NCI-H2029 (cell line): ENCODE data around the gene ACY1.

Experiments
- DNase-seq: peaks from one replicate; lab custom pipeline; 2025; lab: John Stamatoyannopoulos, UW

ACY1 gene

DNA sequence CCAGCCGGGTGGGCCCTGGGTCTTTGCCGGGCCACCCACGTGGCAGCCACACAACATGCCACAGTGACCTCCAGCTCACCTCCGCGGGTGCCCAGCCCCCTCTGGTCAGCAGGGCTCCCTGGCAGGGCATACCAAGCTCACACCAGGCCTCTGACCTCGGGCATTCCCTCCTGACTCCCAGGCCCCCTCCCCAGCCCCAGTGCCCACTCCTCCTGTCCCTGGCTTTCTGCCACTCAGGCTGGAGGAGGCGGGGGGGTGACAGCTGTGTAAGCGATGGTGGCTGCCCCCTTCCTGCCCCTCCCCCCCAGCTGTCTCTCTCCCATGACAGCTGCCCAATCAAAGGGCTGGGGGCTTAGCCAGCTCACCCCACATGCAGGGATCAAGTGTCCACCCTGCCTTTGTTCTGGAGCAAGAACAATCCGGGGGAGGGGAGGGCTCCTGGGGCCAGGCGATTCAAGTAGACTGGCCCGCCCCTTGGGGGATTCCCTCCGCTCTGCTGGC is 19.3 kb upstream of the ACY1 start:
- no peak for DNase-seq

- DNase-seq = no peak
Observed at GRCh38 chr3:51964521-51964920, 18.8 kb upstream of the ACY1 start.

DNA sequence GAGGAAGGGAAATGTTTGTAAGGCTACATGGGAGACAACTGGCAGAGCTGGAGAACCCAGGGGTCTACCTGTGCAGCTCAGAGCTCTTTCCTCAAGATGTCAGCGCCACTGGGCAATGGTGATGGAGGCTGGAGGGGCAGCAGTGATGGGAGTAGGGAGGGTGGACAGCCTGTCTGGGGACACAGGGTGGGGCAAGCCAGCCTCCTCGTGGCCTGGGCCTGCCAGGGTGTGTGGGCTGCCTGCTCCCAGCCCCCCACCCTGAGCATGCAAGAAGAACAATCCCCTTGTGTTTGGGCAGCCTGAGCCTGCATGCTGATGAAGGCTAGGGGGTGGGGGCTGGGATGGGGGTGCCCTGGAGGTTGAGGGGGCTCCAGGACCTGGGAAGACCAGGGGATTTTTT is 17.3 kb upstream of the ACY1 start:
- DNase-seq = no peak

DNA sequence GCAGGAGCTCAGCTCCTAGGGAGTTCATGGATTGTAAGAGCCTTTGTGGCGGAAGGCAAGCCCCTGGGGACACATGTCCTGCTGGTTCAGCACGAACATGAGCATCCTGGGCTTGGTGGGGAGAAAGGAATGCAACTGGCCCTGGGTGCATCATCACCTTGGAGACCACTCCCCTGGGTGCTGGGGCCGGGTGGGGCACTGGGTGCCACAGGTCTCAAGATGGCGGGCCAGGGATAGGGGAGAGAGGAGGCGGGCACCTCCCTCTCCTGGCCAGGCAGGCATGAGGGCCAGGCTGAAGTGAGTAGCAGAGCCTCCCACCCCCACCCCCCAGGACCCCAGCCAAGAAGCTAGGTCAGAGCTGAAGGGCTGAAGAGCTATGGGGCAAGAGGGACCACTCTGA is 16.8 kb upstream of the ACY1 start:
- DNase-seq = no peak

DNA sequence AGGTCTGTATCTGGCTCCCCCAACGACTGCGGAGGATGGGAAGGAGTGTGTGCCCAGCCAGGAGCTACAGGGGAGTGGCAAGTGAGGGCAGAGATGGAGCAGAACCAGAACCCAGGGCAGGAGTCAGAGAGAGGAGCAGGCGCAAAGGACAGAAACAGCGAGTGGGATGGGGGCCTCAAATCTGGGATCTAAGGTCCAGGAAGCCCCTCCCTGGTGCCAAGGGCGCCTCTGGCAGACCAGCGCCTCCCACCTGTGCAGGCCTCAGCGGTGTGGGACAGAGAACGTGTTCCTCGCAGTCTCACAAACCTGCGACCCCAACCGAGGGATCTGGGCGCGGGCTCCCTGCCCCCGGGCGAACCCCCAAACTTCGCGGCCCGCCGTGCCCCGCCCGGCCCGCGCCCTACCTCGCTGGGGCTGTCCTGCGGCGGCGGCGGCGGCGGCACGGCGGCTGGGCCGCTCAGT is 16.4 kb upstream of the ACY1 start:
- DNase-seq = no peak

GRCh38 chr3:51967384-51968169 is 15.8 kb upstream of the ACY1 start, which contains the start of gene PCBP4:
Gene PCBP4 (minus strand): TSS chr3:51967454. CDS start chr3:51961240, 6,214 bp downstream.
- DNase-seq = no peak

- no peak for DNase-seq
Observed at GRCh38 chr3:51968170-51968775, 15.1 kb upstream of the ACY1 start.

- no peak for DNase-seq
Observed at GRCh38 chr3:51968883-51969678, 14.3 kb upstream of the ACY1 start.

GRCh38 chr3:51969841-51970240 is 13.5 kb upstream of the ACY1 start:
- DNase-seq = no peak

- DNase-seq = no peak
Observed at GRCh38 chr3:51970606-51971300, 12.6 kb upstream of the ACY1 start.

- no peak for DNase-seq
Observed at GRCh38 chr3:51971350-51971749, 12.0 kb upstream of the ACY1 start.

- DNase-seq = no peak
Observed at GRCh38 chr3:51974277-51974962, 8.9 kb upstream of the ACY1 start.

DNA sequence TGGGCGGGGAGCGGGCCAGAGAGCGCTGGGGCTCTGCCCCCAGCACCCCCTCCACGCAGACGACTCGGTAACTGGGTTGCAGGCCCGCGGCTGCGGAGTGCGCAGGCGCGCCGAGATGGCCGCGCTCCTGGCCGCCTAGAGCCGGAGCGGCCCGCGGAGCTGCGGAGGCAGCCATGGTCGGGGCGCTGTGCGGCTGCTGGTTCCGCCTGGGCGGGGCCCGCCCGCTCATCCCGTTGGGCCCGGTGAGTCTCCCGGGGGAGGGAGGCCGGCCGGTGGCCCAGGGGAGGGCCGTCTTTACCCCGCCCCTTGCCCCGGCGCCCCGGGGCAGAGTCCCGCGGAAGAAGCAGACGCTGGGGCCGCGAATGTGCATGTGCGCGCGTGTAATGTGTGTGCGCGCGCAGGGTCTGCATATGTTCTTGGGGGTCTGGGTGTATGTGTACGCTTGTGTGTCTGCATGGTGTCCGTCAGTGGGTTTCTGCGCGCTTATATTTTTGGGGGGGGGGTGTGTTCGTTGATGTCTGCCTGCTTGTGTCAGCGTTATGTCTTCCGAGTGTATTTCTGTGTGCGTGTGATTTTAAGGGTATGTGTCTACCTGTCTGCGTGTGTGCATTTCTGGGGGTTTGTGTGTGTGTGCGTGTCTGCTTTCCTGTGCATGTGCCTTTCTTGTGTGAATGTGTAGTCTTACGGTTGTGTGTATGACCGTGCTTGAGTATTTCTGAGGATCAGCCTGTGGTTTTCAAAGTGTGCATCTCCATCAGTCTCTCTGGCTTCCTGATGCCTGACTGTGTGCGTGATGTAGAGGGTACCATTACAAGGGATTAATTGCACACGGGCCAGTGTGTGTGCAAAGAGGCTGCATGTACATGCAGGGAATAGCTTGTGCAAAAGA is 8.1 kb upstream of the ACY1 start, which contains the start of gene ABHD14A:
ABHD14A (plus strand) TSS at position 102 of the 889 bp plus-strand sequence; CDS start at position 174, 72 bp downstream.
- peak; percentile 25 for DNase-seq

- no peak for DNase-seq
Observed at GRCh38 chr3:51975852-51976549, 7.3 kb upstream of the ACY1 start.

DNA sequence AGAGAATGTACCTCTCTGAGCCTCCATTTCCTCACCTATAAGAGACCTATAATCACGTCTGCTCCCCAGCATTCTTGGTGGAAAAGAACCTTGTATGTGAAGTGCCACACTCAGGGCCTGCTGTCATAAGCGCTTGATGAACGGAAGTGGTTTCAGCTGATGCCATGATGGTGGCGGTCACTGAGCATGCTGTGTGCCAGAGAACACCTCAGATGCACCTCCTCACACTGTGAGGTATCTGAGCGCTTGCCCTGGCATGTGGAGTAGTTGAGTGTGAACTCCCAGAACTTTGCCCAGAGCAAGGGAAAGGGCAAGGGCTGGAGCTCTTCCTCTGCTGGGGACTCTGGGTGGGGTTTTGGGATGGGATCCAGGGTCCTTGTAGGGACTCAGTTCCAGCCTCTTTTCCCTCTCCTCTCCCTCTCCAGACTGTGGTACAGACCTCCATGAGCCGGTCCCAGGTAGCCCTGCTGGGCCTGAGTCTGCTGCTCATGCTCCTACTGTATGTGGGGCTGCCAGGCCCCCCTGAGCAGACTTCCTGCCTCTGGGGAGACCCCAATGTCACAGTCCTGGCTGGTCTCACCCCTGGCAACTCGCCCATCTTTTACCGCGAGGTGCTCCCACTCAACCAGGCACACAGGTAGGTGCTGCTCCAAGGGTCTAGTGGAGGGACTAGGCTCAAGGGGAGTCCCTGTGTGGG is 5.7 kb upstream of the ACY1 start:
- DNase-seq = no peak

DNA sequence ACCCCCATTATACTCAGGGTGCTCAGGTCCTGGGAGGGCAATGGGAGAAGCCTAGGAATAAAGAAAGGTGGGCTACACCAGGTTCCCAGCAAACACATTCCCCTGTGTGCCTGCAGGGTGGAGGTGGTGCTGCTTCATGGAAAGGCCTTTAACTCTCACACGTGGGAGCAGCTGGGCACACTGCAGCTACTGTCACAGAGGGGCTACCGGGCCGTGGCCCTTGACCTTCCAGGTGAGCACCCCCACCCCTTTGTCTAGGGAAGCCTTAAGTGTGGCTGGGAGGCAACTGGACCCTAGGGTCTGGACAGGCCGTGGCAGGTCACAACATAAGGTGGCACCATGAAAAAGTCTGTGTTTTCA is 5.2 kb upstream of the ACY1 start:
- no peak for DNase-seq

GRCh38 chr3:51980253-51980652 is 3.1 kb upstream of the ACY1 start:
- DNase-seq = no peak

DNA sequence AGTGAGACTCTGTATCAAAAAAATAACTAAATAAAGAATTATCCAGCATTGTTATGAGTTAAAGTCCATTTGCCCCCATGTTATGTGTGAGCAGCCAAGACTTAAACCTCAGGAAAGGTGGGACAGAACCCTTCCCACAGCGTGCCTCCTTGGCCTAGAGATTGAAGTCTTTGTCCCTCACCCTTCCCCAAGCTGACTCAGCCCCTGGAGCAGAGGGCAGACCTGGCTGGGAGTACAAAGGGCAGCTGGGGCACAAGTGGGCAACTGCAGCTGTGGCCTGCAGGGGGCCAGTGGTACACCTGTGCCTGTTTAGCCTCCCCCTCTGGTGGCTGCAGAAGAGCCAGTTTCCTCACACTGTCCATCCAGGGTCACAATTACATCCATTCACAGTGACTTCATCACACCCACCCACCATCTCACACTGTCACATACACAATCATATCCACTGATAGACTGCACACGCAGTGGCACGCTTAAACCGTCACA is 940 bp upstream of the ACY1 start:
- no peak for DNase-seq
